GM23248 (cell line): ENCODE data around the gene WARS2. TPM values are rescaled to one million over a fixed set of nuclear protein-coding genes. Genes with fewer than 3 reads are reported as not detected.

Source experiments
- DNase-seq: peaks from one replicate; pipeline ENCODE4 v3.0.0-alpha.2; 2015
- H2AFZ ChIP-seq: fragments of 200-600 bp; sonication (generic); 2 replicates; pipeline ENCODE4 v1.6.1; 2016; ENCODE audit warnings: antibody characterized with exemption
- H3F3A ChIP-seq: fragments of 200-600 bp; sonication (generic); 2 replicates; pipeline ENCODE4 v1.6.1; 2016; ENCODE audit warnings: mild to moderate bottlenecking, antibody characterized with exemption, mixed run types; ENCODE audit not compliant: insufficient read depth
- H3K27ac ChIP-seq: fragments of 200-600 bp; sonication (generic); 2 replicates; pipeline ENCODE4 v1.5.1; 2016; ENCODE audit warnings: mild to moderate bottlenecking
- H3K27me3 ChIP-seq: fragments of 200-600 bp; sonication (generic); replicated peaks from 2 replicates; pipeline ENCODE4 v1.6.1; 2016; ENCODE audit warnings: mild to moderate bottlenecking; ENCODE audit not compliant: insufficient read depth
- H3K36me3 ChIP-seq: fragments of 200-600 bp; sonication (generic); 2 replicates; pipeline ENCODE4 v1.6.1; 2016; ENCODE audit warnings: low read depth, mild to moderate bottlenecking
- H3K4me1 ChIP-seq: fragments of 200-600 bp; sonication (generic); 2 replicates; pipeline ENCODE4 v1.6.1; 2016; ENCODE audit warnings: mild to moderate bottlenecking; ENCODE audit not compliant: insufficient read depth
- H3K4me2 ChIP-seq: fragments of 200-600 bp; sonication (generic); one replicate; pipeline ENCODE4 v1.6.1; 2016; ENCODE audit warnings: mild to moderate bottlenecking; ENCODE audit not compliant: unreplicated experiment
- H3K4me3 ChIP-seq: fragments of 200-600 bp; sonication (generic); 2 replicates; pipeline ENCODE4 v1.5.1; 2016; ENCODE audit warnings: mild to moderate bottlenecking
- H3K79me2 ChIP-seq: fragments of 200-600 bp; sonication (generic); 2 replicates; pipeline ENCODE4 v1.6.1; 2016; ENCODE audit warnings: mild to moderate bottlenecking; ENCODE audit not compliant: insufficient read depth
- H3K9ac ChIP-seq: fragments of 200-600 bp; sonication (generic); 2 replicates; pipeline ENCODE4 v1.6.1; 2016; ENCODE audit warnings: mild to moderate bottlenecking
- H3K9me2 ChIP-seq: fragments of 200-600 bp; sonication (generic); 2 replicates; pipeline ENCODE4 v1.6.1; 2016; ENCODE audit warnings: mixed run types, mild to moderate bottlenecking, moderate library complexity; ENCODE audit not compliant: insufficient read depth
- H3K9me3 ChIP-seq: fragments of 200-600 bp; sonication (generic); one replicate; pipeline ENCODE4 v1.6.1; 2017; ENCODE audit warnings: low read depth
- H4K20me1 ChIP-seq: fragments of 200-600 bp; sonication (generic); 2 replicates; pipeline ENCODE4 v1.6.0; 2016; ENCODE audit not compliant: insufficient read depth
- EZH2 ChIP-seq: fragments of 200-600 bp; sonication (generic); IDR thresholded peaks from 2 replicates; pipeline ENCODE4 v1.6.1; 2018; ENCODE audit warnings: antibody characterized with exemption, mild to moderate bottlenecking; ENCODE audit not compliant: insufficient read depth, poor library complexity, severe bottlenecking
- EZH2phosphoT487 ChIP-seq: fragments of 200-600 bp; sonication (generic); IDR thresholded peaks from 2 replicates; pipeline ENCODE4 v1.6.1; 2018; ENCODE audit warnings: antibody characterized with exemption, moderate library complexity, mild to moderate bottlenecking, low read depth; ENCODE audit not compliant: insufficient read depth
- WGBS, 2 experiments: methylation state at CpG; one replicate each; pipeline ENCODE4 v1.1.6; 2015 to 2017; ENCODE audit warnings: low lambda C conversion rate in 2 of 2, low coverage in 1 of 2; ENCODE audit errors: missing lambda C conversion rate in 2 of 2; 5-methylcytosine and 5-hydroxymethylcytosine counted together
- in situ Hi-C: fragments of 300-500 bp; cut with MboI; formaldehyde crosslinking; loops from 2 replicates; pipeline ENCODE4 v1.15.0; 2020
- polyA plus RNA-seq: library from polyadenylated mRNA; unstranded; fragments of >200 nt; fragmentation: Nextera tagmentation; extraction: Ambion mirVana; gene quantifications from 2 replicates; pipeline ENCODE4 v1.2.1, GENCODE V29; 2016
- total RNA-seq: library from RNA; depleted of rRNA; stranded (reverse); fragments of >200 nt; shearing (Covaris generic); gene quantifications from 2 replicates; pipeline ENCODE4 v1.2.3, GENCODE V29; 2014

WARS2 gene
- total and polyA plus RNA-seq, 2 experiments from 2014 or later: 7.9 to 13.8 TPM

DNA sequence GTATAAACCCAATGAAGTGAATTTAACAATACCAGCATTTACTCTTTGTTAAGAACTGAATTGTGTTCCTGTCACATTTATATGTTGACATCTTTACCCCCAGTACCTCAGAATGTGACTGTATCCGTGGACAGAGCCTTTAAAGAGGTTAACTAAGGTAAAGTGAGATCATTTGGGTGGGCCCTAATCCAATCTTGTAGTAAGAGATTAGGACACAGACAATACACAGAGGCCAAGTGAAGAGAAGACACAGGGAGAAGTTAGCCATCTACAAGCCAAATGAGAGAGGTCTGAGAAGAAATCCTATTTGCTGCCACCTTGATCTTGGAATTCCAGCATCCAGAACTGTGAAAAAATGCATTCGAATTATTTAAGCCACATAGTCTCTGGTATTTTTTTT is 22.9 kb upstream of the WARS2 start:
- Histone ChIP-seq H3K36me3 (no peaks in the 10 kb centered on the region; the same call in 1 of the 2 replicates), H3K4me2 (no peak overlapping the region), H2AFZ (no peak overlapping the region), H3F3A (peaks cover 28% of the 10 kb centered on the region), H3K79me2 (no peaks in the 10 kb centered on the region), H4K20me1 (no peaks in the 10 kb centered on the region), H3K9ac (no peak overlapping the region), H3K9me2 (no peaks in the 10 kb centered on the region), H3K27ac (no peak overlapping the region), H3K27me3 (no peaks in the 10 kb centered on the region), H3K4me3 (no peak overlapping the region), H3K4me1 (peaks cover 32% of the 10 kb centered on the region), H3K9me3 (no peaks in the 10 kb centered on the region)
- no peak for DNase-seq
- in situ Hi-C loops: no loop called here
- TF ChIP-seq EZH2 (no peak), EZH2phosphoT487 (no peak)
- 78% methylated on average over 2 of the region's 2 CpGs for WGBS, 2 experiments

DNA sequence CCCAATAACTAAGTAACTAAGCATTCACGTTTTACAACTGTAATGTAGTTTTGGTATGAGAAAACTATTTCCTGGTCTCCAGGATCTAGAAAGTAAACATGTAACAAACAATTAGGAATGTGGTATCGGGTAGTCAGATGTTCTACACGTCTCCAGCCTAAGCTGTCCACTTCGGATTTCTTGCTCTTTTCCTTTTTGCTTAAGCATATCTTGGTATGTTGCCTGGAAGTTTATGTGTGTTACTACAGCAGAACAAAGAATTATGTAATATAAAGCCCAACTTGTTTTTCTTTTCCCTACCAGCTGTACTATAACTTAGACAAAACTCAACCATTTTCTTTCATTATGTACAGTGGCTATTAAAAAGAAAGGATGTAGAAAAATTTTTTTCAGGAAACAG is 20.4 kb upstream of the WARS2 start:
- Histone ChIP-seq H3K79me2 (no peaks in the 10 kb centered on the region), H3F3A (peaks cover 28% of the 10 kb centered on the region), H3K4me1 (peaks cover 32% of the 10 kb centered on the region), H3K27ac (peak overlapping the region; percentile 91), H3K4me3 (peak overlapping the region; percentile 45), H3K4me2 (peak overlapping the region; percentile 80), H3K9me3 (no peaks in the 10 kb centered on the region), H3K27me3 (no peaks in the 10 kb centered on the region), H3K36me3 (no peaks in the 10 kb centered on the region), H3K9ac (peak overlapping the region; percentile 79), H2AFZ (peak overlapping the region; percentile 9; the same call in 1 of the 2 replicates), H4K20me1 (no peaks in the 10 kb centered on the region), H3K9me2 (no peaks in the 10 kb centered on the region)
- in situ Hi-C loops: no loop called here
- DNase-seq: peak; percentile 87
- TF ChIP-seq EZH2phosphoT487: no peak
- TF ChIP-seq EZH2: no peak
- WGBS, 2 experiments: 1 to 4% methylated on average over 4 of the region's 4 CpGs

DNA sequence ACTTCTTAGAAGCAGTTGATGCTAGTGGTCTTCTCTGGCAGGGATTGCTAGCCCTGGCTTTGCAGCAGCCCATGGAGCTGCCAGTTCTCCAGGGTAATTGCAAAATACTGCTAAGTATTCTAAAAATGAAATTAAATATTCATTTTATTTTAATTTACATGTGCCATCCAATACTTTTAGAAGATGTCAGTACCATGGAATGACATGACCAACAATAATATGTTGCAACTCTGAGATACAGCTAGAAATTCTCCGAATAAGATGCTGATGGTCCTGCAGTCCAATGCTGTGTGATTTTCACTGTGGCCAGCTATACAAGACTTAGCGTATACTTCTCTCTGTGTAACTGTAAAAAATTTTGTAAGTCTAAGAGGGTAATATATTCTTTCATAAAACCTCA is 20.0 kb upstream of the WARS2 start:
- Histone ChIP-seq H3K4me1 (peaks cover 32% of the 10 kb centered on the region), H3K9me3 (no peaks in the 10 kb centered on the region), H4K20me1 (no peaks in the 10 kb centered on the region), H3K9ac (peak overlapping the region; percentile 79), H3K27me3 (no peaks in the 10 kb centered on the region), H3K4me2 (peak overlapping the region; percentile 80), H3K79me2 (no peaks in the 10 kb centered on the region), H3K36me3 (no peaks in the 10 kb centered on the region), H3K27ac (peak overlapping the region; percentile 91), H2AFZ (0 out of 2 replicates have a peak overlapping the region, but pooled peaks have one; percentile 9), H3K4me3 (peak overlapping the region; percentile 45), H3F3A (peaks cover 28% of the 10 kb centered on the region), H3K9me2 (no peaks in the 10 kb centered on the region)
- in situ Hi-C loops: no loop called here
- 13 to 22% methylated on average over 2 of the region's 2 CpGs for WGBS, 2 experiments
- DNase-seq: peak; percentile 66
- TF ChIP-seq EZH2 (no peak), EZH2phosphoT487 (no peak)

DNA sequence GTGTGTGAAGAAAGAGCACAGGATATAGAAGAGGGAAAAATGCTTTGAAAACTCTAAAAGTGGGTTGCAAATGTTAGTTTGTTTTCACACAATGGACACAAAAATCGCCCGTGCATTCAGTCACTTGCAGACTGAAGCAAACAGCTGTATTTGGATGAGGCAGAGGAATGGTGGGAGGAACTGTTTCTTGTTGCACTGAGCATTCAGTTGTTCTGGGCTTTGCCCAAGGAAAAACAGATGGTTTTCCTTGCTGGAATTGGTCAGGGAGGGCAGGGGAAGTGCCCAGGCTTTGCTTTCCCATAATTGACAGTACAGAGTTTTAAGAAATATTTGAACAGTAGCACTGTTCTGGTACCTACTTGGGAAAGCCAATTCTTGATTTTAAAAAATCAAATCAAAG is 19.5 kb upstream of the WARS2 start:
- Histone ChIP-seq H3F3A (peaks cover 28% of the 10 kb centered on the region), H3K4me3 (peak overlapping the region; percentile 45), H4K20me1 (no peaks in the 10 kb centered on the region), H3K9me2 (no peaks in the 10 kb centered on the region), H3K27ac (peak overlapping the region; percentile 91), H3K4me2 (peak overlapping the region; percentile 80), H3K9me3 (no peaks in the 10 kb centered on the region), H3K36me3 (no peaks in the 10 kb centered on the region), H3K9ac (peak overlapping the region; percentile 79), H3K4me1 (peaks cover 32% of the 10 kb centered on the region), H2AFZ (peak overlapping the region; percentile 11; the same call in 1 of the 2 replicates), H3K79me2 (no peaks in the 10 kb centered on the region), H3K27me3 (no peaks in the 10 kb centered on the region)
- peak; percentile 49 for DNase-seq
- 5 to 9% methylated on average over 2 of the region's 2 CpGs for WGBS, 2 experiments
- no peak for TF ChIP-seq EZH2phosphoT487
- TF ChIP-seq EZH2: no peak
- in situ Hi-C loops: no loop called here
